Colonic mucosa (tissue), 4 donors: Measurements from ENCODE around the gene MAST2. TPM values are rescaled to one million over a fixed set of nuclear protein-coding genes. Genes with fewer than 3 reads are reported as not detected.

Source experiments
- DNase-seq: peaks from one replicate; pipeline ENCODE4 v3.0.0-alpha.2; 2020
- H3K27ac ChIP-seq: fragments of 200-600 bp; one replicate; pipeline ENCODE4 v1.8.0; 2021
- H3K27me3 ChIP-seq: fragments of 200-600 bp; one replicate; pipeline ENCODE4 v1.8.0; 2021
- H3K36me3 ChIP-seq: fragments of 200-600 bp; one replicate; pipeline ENCODE4 v1.8.0; 2021
- H3K4me1 ChIP-seq: fragments of 200-600 bp; one replicate; pipeline ENCODE4 v1.8.0; 2021; ENCODE audit warnings: mild to moderate bottlenecking
- H3K4me3 ChIP-seq: fragments of 200-600 bp; one replicate; pipeline ENCODE4 v1.8.0; 2021
- H3K9ac ChIP-seq, 2 donors: one replicate each; pipeline ENCODE4 v1.7.0; 2013; ENCODE audit warnings: control low read depth in 2 of 2, low read depth in 2 of 2, low read length in 2 of 2
- H3K9me3 ChIP-seq: fragments of 200-600 bp; one replicate; pipeline ENCODE4 v1.8.0; 2021
- intact Hi-C: fragments of 100-400 bp; cut with DNase I; formaldehyde crosslinking; loops from one replicate; pipeline ENCODE4 v1.14.1; 2022
- total RNA-seq, 2 donors: library from RNA; stranded (reverse); fragmentation: NEBNext Ultra II Directional in 1 of 2; extraction: Animal tissue kit (Norgen Biotek cat#: 25700) in 1 of 2; gene quantifications; one replicate each; pipeline ENCODE4 v1.2.1, GENCODE V29; 2021
- TF ChIP-seq, protein P1 (sequence below): fragments of 200-600 bp; IDR thresholded peaks from one replicate; pipeline ENCODE4 v1.8.0; 2022; ENCODE audit warnings: antibody characterized with exemption, mild to moderate bottlenecking
- donor health status: healthy.
- donor health status: DM: no; HTN: no; CAD: no.
- donor health status: DM: no; HTN: no; CAD: no.

Gene MAST2
- total RNA-seq, 2 donors from 2014 or later, result 76.3 to 79.1 TPM

DNA sequence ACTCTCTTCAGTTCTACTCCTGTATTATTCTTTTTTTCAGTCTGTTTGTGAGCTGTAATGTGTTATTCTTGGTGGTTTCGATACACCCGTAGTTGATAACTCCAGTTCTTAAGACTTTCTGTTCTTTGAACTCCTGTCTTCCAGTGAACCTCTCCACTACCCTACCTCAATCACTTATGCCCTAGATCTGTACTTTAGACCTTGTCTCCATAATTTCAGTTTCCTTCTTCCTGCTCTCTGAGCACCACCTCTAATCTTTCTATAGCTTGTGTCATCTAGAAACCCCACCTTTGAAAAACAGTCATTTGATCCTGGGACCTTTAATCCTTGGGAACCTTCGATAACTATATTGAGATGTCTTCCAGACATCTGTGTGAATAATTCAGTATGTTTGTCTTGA is 169.7 kb downstream of the MAST2 start:
- TF ChIP-seq, protein P1, sequence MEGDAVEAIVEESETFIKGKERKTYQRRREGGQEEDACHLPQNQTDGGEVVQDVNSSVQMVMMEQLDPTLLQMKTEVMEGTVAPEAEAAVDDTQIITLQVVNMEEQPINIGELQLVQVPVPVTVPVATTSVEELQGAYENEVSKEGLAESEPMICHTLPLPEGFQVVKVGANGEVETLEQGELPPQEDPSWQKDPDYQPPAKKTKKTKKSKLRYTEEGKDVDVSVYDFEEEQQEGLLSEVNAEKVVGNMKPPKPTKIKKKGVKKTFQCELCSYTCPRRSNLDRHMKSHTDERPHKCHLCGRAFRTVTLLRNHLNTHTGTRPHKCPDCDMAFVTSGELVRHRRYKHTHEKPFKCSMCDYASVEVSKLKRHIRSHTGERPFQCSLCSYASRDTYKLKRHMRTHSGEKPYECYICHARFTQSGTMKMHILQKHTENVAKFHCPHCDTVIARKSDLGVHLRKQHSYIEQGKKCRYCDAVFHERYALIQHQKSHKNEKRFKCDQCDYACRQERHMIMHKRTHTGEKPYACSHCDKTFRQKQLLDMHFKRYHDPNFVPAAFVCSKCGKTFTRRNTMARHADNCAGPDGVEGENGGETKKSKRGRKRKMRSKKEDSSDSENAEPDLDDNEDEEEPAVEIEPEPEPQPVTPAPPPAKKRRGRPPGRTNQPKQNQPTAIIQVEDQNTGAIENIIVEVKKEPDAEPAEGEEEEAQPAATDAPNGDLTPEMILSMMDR, result no peak
- Histone ChIP-seq H3K36me3 (no peaks in the 10 kb centered on the region), H3K4me1 (peaks cover 7% of the 10 kb centered on the region), H3K27me3 (no peaks in the 10 kb centered on the region), H3K4me3 (no peak overlapping the region), H3K9ac (no peak overlapping the region), H3K27ac (peak overlapping the region; percentile 73), H3K9me3 (no peaks in the 10 kb centered on the region)
- intact Hi-C loops, result loop anchor here (10.0 kb wide), 1 partner anchor 58 kb away; no protein-coding TSS in a partner anchor
- DNase-seq, result no peak

GRCh38 chr1:45974541-45975269 is 171.3 kb downstream of the MAST2 start:
- H3K4me1 ChIP-seq, result peaks cover 7% of the 10 kb centered on the region
- intact Hi-C loops, result loop anchor here (10.0 kb wide), 1 partner anchor 60 kb away; no protein-coding TSS in a partner anchor
- H3K36me3 ChIP-seq, result no peaks in the 10 kb centered on the region
- DNase-seq, result peak; percentile 68
- H3K4me3 ChIP-seq, result no peak overlapping the region
- no peaks in the 10 kb centered on the region for H3K9me3 ChIP-seq
- peak overlapping the region in 1 of 2 donors; percentile 38 for H3K9ac ChIP-seq
- H3K27ac ChIP-seq, result peak overlapping the region; percentile 73
- no peaks in the 10 kb centered on the region for H3K27me3 ChIP-seq
- TF ChIP-seq, protein P1, result no peak

- no peaks in the 10 kb centered on the region for H3K9me3 ChIP-seq
- TF ChIP-seq, protein P1, result no peak
- intact Hi-C loops, result loop anchor here (10.0 kb wide), 1 partner anchor 62 kb away; no protein-coding TSS in a partner anchor
- no peaks in the 10 kb centered on the region for H3K36me3 ChIP-seq
- H3K4me1 ChIP-seq, result peaks cover 7% of the 10 kb centered on the region
- DNase-seq, result no peak
- H3K4me3 ChIP-seq, result no peak overlapping the region
- H3K27ac ChIP-seq, result no peak overlapping the region
- no peak overlapping the region for H3K9ac ChIP-seq
- H3K27me3 ChIP-seq, result no peaks in the 10 kb centered on the region
These were observed 173.2 kb downstream of the MAST2 start for GRCh38 chr1:45976623-45977022.

DNA sequence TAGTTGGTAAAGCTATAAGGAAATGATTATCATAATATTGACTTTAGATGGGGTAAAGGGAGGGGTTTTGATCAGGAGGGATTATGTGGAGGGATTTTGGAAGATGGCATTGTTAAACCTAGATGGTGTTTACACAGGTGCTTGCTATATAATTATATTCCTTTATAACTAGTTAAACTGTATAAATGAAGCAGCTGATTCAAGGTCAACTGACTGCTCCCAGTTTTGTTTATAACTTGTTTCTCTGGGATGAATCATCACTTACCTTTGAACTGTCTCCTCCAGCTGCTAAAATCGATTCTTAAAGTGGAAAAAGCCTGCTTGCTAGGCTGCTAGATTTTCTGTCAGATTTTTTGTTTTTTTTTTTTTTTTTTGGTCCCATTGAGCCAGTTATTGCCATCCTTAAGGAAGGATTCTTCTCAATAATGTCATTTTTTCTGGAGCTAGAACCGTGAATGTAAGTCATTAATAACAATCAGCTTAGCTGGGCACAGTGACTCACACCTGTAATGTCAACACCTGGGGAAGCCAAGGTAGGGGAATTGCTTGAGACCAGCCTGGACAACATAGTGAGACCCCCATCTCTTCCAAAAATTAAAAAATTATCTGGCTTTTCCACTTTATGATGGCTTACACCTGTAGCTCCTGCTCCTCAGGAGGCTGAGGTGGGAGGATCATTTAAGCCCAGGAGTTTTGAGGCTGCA is 175.8 kb downstream of the MAST2 start:
- Histone ChIP-seq H3K27me3 (no peaks in the 10 kb centered on the region), H3K4me3 (no peak overlapping the region), H3K4me1 (peaks cover under 1% of the 10 kb centered on the region), H3K9me3 (no peaks in the 10 kb centered on the region), H3K36me3 (no peaks in the 10 kb centered on the region), H3K9ac (peak overlapping the region in 1 of 2 donors; percentile 34), H3K27ac (peak overlapping the region; percentile 79)
- intact Hi-C loops, result loop anchor here (10.0 kb wide), 1 partner anchor 64 kb away; no protein-coding TSS in a partner anchor
- TF ChIP-seq, protein P1, result no peak
- DNase-seq, result no peak

GRCh38 chr1:45979778-45980176 is 176.4 kb downstream of the MAST2 start:
- Histone ChIP-seq H3K9me3 (no peaks in the 10 kb centered on the region), H3K4me1 (no peaks in the 10 kb centered on the region), H3K36me3 (no peaks in the 10 kb centered on the region), H3K9ac (peak overlapping the region in 1 of 2 donors; percentile 34), H3K27me3 (no peaks in the 10 kb centered on the region), H3K27ac (peak overlapping the region; percentile 79), H3K4me3 (no peak overlapping the region)
- TF ChIP-seq, protein P1, result no peak
- intact Hi-C loops, result loop anchor here (10.0 kb wide), 1 partner anchor 65 kb away; no protein-coding TSS in a partner anchor
- peak; percentile 49 for DNase-seq
